ENCODE results near the gene EHMT1. TPM values are rescaled to one million over a fixed set of nuclear protein-coding genes. Genes with fewer than 3 reads are reported as not detected.

EHMT1 gene
- total and polyA plus RNA-seq, 2 of the 13 experiments (the other 11 are each of a cell fraction or from before 2014, with no cell fraction given): 23.0 to 27.1 TPM

DNA sequence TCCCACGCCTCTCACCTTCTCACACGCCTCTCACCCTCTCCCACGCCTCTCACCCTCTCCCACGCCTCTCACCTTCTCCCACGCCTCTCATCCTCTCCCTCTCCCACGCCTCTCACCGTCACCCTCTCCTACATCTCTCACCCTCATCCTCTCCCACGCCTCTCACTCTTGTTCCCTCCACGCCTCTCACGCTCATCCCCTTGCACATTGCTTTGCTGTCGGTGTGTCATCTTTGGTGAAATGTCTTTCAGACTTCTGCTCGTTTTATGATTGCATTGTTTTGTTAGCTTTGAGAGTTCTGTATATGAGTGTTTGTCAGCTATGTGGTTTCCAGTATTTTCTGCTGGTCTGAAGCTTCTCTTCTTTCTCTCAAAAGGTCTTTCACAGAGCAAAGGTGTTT lies 102.7 kb downstream of the EHMT1 start:
- H3K79me2 ChIP-seq (ENCODE audit: insufficient read depth, low read length): peaks cover 3% of the 10 kb centered on the region
- TF ChIP-seq, protein P1, sequence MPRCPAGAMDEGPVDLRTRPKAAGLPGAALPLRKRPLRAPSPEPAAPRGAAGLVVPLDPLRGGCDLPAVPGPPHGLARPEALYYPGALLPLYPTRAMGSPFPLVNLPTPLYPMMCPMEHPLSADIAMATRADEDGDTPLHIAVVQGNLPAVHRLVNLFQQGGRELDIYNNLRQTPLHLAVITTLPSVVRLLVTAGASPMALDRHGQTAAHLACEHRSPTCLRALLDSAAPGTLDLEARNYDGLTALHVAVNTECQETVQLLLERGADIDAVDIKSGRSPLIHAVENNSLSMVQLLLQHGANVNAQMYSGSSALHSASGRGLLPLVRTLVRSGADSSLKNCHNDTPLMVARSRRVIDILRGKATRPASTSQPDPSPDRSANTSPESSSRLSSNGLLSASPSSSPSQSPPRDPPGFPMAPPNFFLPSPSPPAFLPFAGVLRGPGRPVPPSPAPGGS (CRISPR knock-in tag; IDR thresholded peaks at IDR 0.05): no peak
- no peak for TF ChIP-seq NFKBIZ (CRISPR knock-in tag; IDR thresholded peaks at IDR 0.05)
- TF ChIP-seq RFXAP (CRISPR knock-in tag; IDR thresholded peaks at IDR 0.05; ENCODE audit: borderline replicate concordance): no peak
- no peak overlapping the region for H3K9ac ChIP-seq (ENCODE audit: insufficient read depth, low read depth, low read length)
- no peak overlapping the region for H2AFZ ChIP-seq (ENCODE audit: low read length)
- no peaks in the 10 kb centered on the region for H3K9me3 ChIP-seq (ENCODE audit: low read length)
- DNase-seq (ENCODE audit: low spot score) (no peak), FAIRE-seq (no peak), ATAC-seq (no peak)
- H3K4me2 ChIP-seq (ENCODE audit: low read depth, low read length): no peak overlapping the region
- intact Hi-C loops (cut with micrococcal nuclease; ENCODE audit: unreplicated experiment) (no loop called here), in situ Hi-C loops (cut with HindIII; ENCODE audit: extremely low pct_ligation_motif_present, low pct_unique_long_range_greater_than_20kb) (no loop called here)
- ChIA-PET POLR2A (no interaction called here), CTCF (ENCODE audit: low intra/inter-chr PET ratio, low total read pairs) (no interaction called here)
- BruUV-seq (replicated peaks): no TSS peak
- WGBS (ENCODE audit: low lambda C conversion rate): 98% methylated on average over 12 of the region's 12 CpGs
- no peak overlapping the region for H3K4me3 ChIP-seq (replicated peaks in 1 of 3; ENCODE audit: insufficient read depth in 1 of 3, low read depth in 2 of 3, low read length in 3 of 3)
- peaks cover 6 to 36% of the 10 kb centered on the region in 2 experiments; a peak in 4 of 5 replicates for H3K36me3 ChIP-seq (replicated peaks in 1 of 2; ENCODE audit: control insufficient read depth in 1 of 2, insufficient read depth in 2 of 2, low read length in 2 of 2)
- no peaks in the 10 kb centered on the region for H4K20me1 ChIP-seq (ENCODE audit: insufficient read depth, low read length)
- no peak overlapping the region for H3K27ac ChIP-seq (ENCODE audit: extremely low read length, insufficient read depth, low read length)
- H3K4me1 ChIP-seq (ENCODE audit: insufficient read depth, low read length): no peaks in the 10 kb centered on the region
- no peaks in the 10 kb centered on the region for H3K27me3 ChIP-seq (ENCODE audit: control insufficient read depth in 1 of 2, insufficient read depth in 2 of 2, low read length in 2 of 2)

DNA sequence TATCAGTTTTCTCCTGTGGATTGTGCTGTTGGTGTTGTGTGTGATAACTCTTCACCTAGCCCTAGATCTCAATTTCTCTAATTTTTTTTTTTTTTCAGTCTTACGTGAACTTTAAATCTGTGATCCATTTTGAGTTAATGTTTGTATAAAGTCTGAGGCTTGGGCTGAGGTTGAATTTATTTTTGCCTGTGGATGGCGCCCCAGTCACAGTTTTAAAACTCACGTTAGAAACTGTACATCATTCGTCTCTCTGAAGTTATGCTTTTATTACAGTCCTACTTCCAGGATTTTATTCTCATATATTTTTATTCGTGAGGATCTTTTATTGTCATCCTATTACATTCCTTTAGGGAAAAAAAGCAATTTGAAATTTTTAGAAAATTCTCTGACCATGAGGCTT lies 103.1 kb downstream of the EHMT1 start:
- peaks cover 3% of the 10 kb centered on the region for H3K79me2 ChIP-seq (ENCODE audit: insufficient read depth, low read length)
- no peak overlapping the region for H3K4me3 ChIP-seq (replicated peaks in 1 of 3; ENCODE audit: insufficient read depth in 1 of 3, low read depth in 2 of 3, low read length in 3 of 3)
- no peaks in the 10 kb centered on the region for H3K4me1 ChIP-seq (ENCODE audit: insufficient read depth, low read length)
- no peak overlapping the region for H3K27ac ChIP-seq (ENCODE audit: extremely low read length, insufficient read depth, low read length)
- no peak overlapping the region for H2AFZ ChIP-seq (ENCODE audit: low read length)
- H3K36me3 ChIP-seq (replicated peaks in 1 of 2; ENCODE audit: control insufficient read depth in 1 of 2, insufficient read depth in 2 of 2, low read length in 2 of 2): peaks cover 6 to 35% of the 10 kb centered on the region in 2 experiments
- intact Hi-C loops (cut with micrococcal nuclease; ENCODE audit: unreplicated experiment) (no loop called here), in situ Hi-C loops (cut with HindIII; ENCODE audit: extremely low pct_ligation_motif_present, low pct_unique_long_range_greater_than_20kb) (no loop called here)
- CTCF ChIA-PET (ENCODE audit: low intra/inter-chr PET ratio, low total read pairs): no interaction called here
- no peaks in the 10 kb centered on the region for H3K9me3 ChIP-seq (ENCODE audit: low read length)
- TF ChIP-seq, protein P2, sequence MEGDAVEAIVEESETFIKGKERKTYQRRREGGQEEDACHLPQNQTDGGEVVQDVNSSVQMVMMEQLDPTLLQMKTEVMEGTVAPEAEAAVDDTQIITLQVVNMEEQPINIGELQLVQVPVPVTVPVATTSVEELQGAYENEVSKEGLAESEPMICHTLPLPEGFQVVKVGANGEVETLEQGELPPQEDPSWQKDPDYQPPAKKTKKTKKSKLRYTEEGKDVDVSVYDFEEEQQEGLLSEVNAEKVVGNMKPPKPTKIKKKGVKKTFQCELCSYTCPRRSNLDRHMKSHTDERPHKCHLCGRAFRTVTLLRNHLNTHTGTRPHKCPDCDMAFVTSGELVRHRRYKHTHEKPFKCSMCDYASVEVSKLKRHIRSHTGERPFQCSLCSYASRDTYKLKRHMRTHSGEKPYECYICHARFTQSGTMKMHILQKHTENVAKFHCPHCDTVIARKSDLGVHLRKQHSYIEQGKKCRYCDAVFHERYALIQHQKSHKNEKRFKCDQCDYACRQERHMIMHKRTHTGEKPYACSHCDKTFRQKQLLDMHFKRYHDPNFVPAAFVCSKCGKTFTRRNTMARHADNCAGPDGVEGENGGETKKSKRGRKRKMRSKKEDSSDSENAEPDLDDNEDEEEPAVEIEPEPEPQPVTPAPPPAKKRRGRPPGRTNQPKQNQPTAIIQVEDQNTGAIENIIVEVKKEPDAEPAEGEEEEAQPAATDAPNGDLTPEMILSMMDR (CRISPR knock-in tag; IDR thresholded peaks at IDR 0.05): 0 out of 2 replicates have a peak, but pooled peaks have one; percentile 10
- TF ChIP-seq, protein P3, sequence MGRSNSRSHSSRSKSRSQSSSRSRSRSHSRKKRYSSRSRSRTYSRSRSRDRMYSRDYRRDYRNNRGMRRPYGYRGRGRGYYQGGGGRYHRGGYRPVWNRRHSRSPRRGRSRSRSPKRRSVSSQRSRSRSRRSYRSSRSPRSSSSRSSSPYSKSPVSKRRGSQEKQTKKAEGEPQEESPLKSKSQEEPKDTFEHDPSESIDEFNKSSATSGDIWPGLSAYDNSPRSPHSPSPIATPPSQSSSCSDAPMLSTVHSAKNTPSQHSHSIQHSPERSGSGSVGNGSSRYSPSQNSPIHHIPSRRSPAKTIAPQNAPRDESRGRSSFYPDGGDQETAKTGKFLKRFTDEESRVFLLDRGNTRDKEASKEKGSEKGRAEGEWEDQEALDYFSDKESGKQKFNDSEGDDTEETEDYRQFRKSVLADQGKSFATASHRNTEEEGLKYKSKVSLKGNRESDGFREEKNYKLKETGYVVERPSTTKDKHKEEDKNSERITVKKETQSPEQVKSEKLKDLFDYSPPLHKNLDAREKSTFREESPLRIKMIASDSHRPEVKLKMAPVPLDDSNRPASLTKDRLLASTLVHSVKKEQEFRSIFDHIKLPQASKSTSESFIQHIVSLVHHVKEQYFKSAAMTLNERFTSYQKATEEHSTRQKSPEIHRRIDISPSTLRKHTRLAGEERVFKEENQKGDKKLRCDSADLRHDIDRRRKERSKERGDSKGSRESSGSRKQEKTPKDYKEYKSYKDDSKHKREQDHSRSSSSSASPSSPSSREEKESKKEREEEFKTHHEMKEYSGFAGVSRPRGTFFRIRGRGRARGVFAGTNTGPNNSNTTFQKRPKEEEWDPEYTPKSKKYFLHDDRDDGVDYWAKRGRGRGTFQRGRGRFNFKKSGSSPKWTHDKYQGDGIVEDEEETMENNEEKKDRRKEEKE (IDR thresholded peaks at IDR 0.05): no peak
- TF ChIP-seq STAG1 (CRISPR knock-in tag; IDR thresholded peaks at IDR 0.05): peak; percentile 22; the same call in 1 of the 2 replicates
- TF ChIP-seq JDP2 (CRISPR knock-in tag; IDR thresholded peaks at IDR 0.05; ENCODE audit: borderline replicate concordance): no peak
- TF ChIP-seq NCOA5 (CRISPR knock-in tag; IDR thresholded peaks at IDR 0.05): no peak
- TF ChIP-seq, protein P4, sequence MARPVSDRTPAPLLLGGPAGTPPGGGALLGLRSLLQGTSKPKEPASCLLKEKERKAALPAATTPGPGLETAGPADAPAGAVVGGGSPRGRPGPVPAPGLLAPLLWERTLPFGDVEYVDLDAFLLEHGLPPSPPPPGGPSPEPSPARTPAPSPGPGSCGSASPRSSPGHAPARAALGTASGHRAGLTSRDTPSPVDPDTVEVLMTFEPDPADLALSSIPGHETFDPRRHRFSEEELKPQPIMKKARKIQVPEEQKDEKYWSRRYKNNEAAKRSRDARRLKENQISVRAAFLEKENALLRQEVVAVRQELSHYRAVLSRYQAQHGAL (CRISPR knock-in tag; IDR thresholded peaks at IDR 0.05; ENCODE audit: not compliant biosample characterization): no peak
- H3K27me3 ChIP-seq (ENCODE audit: control insufficient read depth in 1 of 2, insufficient read depth in 2 of 2, low read length in 2 of 2): no peaks in the 10 kb centered on the region
- BruUV-seq (replicated peaks): no TSS peak
- ATAC-seq: no peak
- DNase-seq (ENCODE audit: low spot score): no peak
- H4K20me1 ChIP-seq (ENCODE audit: insufficient read depth, low read length): no peaks in the 10 kb centered on the region
- no peak for FAIRE-seq
- no peak overlapping the region for H3K4me2 ChIP-seq (ENCODE audit: low read depth, low read length)
- 94% methylated on average over 5 of the region's 5 CpGs for WGBS (ENCODE audit: low lambda C conversion rate)
- POLR2A ChIA-PET: no interaction called here
- H3K9ac ChIP-seq (ENCODE audit: insufficient read depth, low read depth, low read length): no peak overlapping the region

All from HepG2 (cell line).